Measurements from ENCODE around the gene POU5F1.

- TF ChIP-seq CTCF (optimal IDR thresholded peaks at IDR 0.05 in 1 of 3, IDR thresholded peaks at IDR 0.05 in 1 of 3, conservative IDR thresholded peaks at IDR 0.05 in 1 of 3; ENCODE audit: extremely low read depth in 1 of 3, insufficient read depth in 2 of 3, low read length in 3 of 3) = no peak
- no peak for TF ChIP-seq EZH2 (IDR thresholded peaks at IDR 0.05; ENCODE audit: low read length)
Measured at GRCh38 chr6:31144970-31145340, 25.5 kb downstream of the POU5F1 start.
